ENCODE data around the gene LPP. TPM values are rescaled to one million over a fixed set of nuclear protein-coding genes. Genes with fewer than 3 reads are reported as not detected.

Gene LPP
- total and polyA plus RNA-seq, 2 donors (not counting 1 experiment from before 2014, with no cell fraction given), result 7.6 to 81.7 TPM

GRCh38 chr3:188764609-188765008, 610.7 kb downstream of the LPP start:
- H3K27me3 ChIP-seq (replicated peaks in 1 of 4; ENCODE audit: control extremely low read depth in 1 of 4, control insufficient read depth in 3 of 4, insufficient read depth in 4 of 4, low read length in 3 of 4), result no peaks in the 10 kb centered on the region
- DNase-seq, result no peak
- no peak overlapping the region for H3K27ac ChIP-seq (ENCODE audit: low read length in 2 of 2)
- Mint-ChIP-seq H3K27ac (no peak overlapping the region), H3K4me1 (no peaks in the 10 kb centered on the region), H3K9me3 (ENCODE audit: insufficient read depth) (no peaks in the 10 kb centered on the region), H3K27me3 (no peaks in the 10 kb centered on the region), H3K4me3 (no peak overlapping the region)
- peaks cover 0 to 1% (median 0%) of the 10 kb centered on the region in 3 donors for H3K9me3 ChIP-seq (ENCODE audit: control extremely low read depth in 1 of 3, control insufficient read depth in 2 of 3, insufficient read depth in 1 of 3, low read length in 2 of 3)
- H3K4me2 ChIP-seq (replicated peaks; ENCODE audit: low read depth, low read length, poor library complexity, severe bottlenecking), result no peak overlapping the region
- no peaks in the 10 kb centered on the region for H3K79me2 ChIP-seq (ENCODE audit: control insufficient read depth, insufficient read depth, low read length)
- peaks cover 0 to 6% of the 10 kb centered on the region in 2 experiments for H3K36me3 ChIP-seq (replicated peaks in 1 of 2; ENCODE audit: control extremely low read depth in 1 of 2, control insufficient read depth in 1 of 2, extremely low read depth in 1 of 2, insufficient read depth in 2 of 2, low read length in 1 of 2)
- H2AFZ ChIP-seq (ENCODE audit: insufficient read depth, low read depth, low read length, poor library complexity, severe bottlenecking), result no peak overlapping the region
- H3K4me3 ChIP-seq (ENCODE audit: control extremely low read depth in 1 of 5, extremely low read depth in 1 of 5, insufficient read depth in 1 of 5, low read depth in 2 of 5, low read length in 4 of 5), result no peak overlapping the region
- no peak for ATAC-seq (ENCODE audit: low read depth)
- TF ChIP-seq CTCF (IDR thresholded peaks at IDR 0.05), result no peak
- TF ChIP-seq EZH2 (IDR thresholded peaks at IDR 0.05; ENCODE audit: borderline replicate concordance, insufficient read depth, low read depth, low read length, poor library complexity, severe bottlenecking), result no peak
- no CpG with 5 or more reads among the region's 1 CpG for WGBS (ENCODE audit: insufficient coverage)
- H4K20me1 ChIP-seq (ENCODE audit: control insufficient read depth, insufficient read depth, low read length, poor library complexity, severe bottlenecking), result peaks cover 5% of the 10 kb centered on the region
- H3K4me1 ChIP-seq (ENCODE audit: control insufficient read depth in 2 of 2, insufficient read depth in 2 of 2, low read length in 2 of 2), result no peaks in the 10 kb centered on the region
- intact Hi-C loops (cut with micrococcal nuclease), result no loop called here
- ChIA-PET CTCF (no interaction called here), POLR2A (no interaction called here)
- no peak overlapping the region for H3K9ac ChIP-seq (ENCODE audit: low read length)

- H3K9ac ChIP-seq (ENCODE audit: low read length), result no peak overlapping the region
- 83% methylated on average over 1 of the region's 3 CpGs for WGBS (ENCODE audit: insufficient coverage)
- H3K4me1 ChIP-seq (ENCODE audit: control insufficient read depth in 2 of 2, insufficient read depth in 2 of 2, low read length in 2 of 2), result no peaks in the 10 kb centered on the region
- H3K27me3 Mint-ChIP-seq, result no peaks in the 10 kb centered on the region
- H3K27ac ChIP-seq (ENCODE audit: low read length in 2 of 2), result no peak overlapping the region
- no peaks in the 10 kb centered on the region for H3K4me1 Mint-ChIP-seq
- H3K4me3 ChIP-seq (ENCODE audit: control extremely low read depth in 1 of 5, extremely low read depth in 1 of 5, insufficient read depth in 1 of 5, low read depth in 2 of 5, low read length in 4 of 5), result no peak overlapping the region
- H4K20me1 ChIP-seq (ENCODE audit: control insufficient read depth, insufficient read depth, low read length, poor library complexity, severe bottlenecking), result peaks cover 5% of the 10 kb centered on the region
- no peak overlapping the region for H3K27ac Mint-ChIP-seq
- no peak overlapping the region for H3K4me3 Mint-ChIP-seq
- no peaks in the 10 kb centered on the region for H3K27me3 ChIP-seq (replicated peaks in 1 of 4; ENCODE audit: control extremely low read depth in 1 of 4, control insufficient read depth in 3 of 4, insufficient read depth in 4 of 4, low read length in 3 of 4)
- H3K79me2 ChIP-seq (ENCODE audit: control insufficient read depth, insufficient read depth, low read length), result no peaks in the 10 kb centered on the region
- CTCF ChIA-PET, result no interaction called here
- intact Hi-C loops (cut with micrococcal nuclease), result no loop called here
- no peaks in the 10 kb centered on the region for H3K36me3 ChIP-seq (replicated peaks in 1 of 2; ENCODE audit: control extremely low read depth in 1 of 2, control insufficient read depth in 1 of 2, extremely low read depth in 1 of 2, insufficient read depth in 2 of 2, low read length in 1 of 2)
- ATAC-seq (ENCODE audit: low read depth), result no peak
- H3K9me3 ChIP-seq (ENCODE audit: control extremely low read depth in 1 of 3, control insufficient read depth in 2 of 3, insufficient read depth in 1 of 3, low read length in 2 of 3), result no peaks in the 10 kb centered on the region
- no peaks in the 10 kb centered on the region for H3K9me3 Mint-ChIP-seq (ENCODE audit: insufficient read depth)
- no peak for DNase-seq
- H3K4me2 ChIP-seq (replicated peaks; ENCODE audit: low read depth, low read length, poor library complexity, severe bottlenecking), result no peak overlapping the region
- H2AFZ ChIP-seq (ENCODE audit: insufficient read depth, low read depth, low read length, poor library complexity, severe bottlenecking), result no peak overlapping the region
- POLR2A ChIA-PET, result no interaction called here
- TF ChIP-seq CTCF (IDR thresholded peaks at IDR 0.05), result no peak
- no peak for TF ChIP-seq EZH2 (IDR thresholded peaks at IDR 0.05; ENCODE audit: borderline replicate concordance, insufficient read depth, low read depth, low read length, poor library complexity, severe bottlenecking)
These were observed 615.9 kb downstream of the LPP start for GRCh38 chr3:188769831-188770230.
